8988T (cell line): ENCODE measurements around the gene NLRP1.

Experiments used
- DNase-seq: peaks from one replicate; pipeline ENCODE4 v3.0.0; 2011

Gene NLRP1

GRCh38 chr17:5584383-5585286 is at the start of gene NLRP1:
TSS of gene NLRP1 (minus strand) at chr17:5584509. CDS start at chr17:5583957, 552 bp downstream.
- peak; percentile 39 for DNase-seq

GRCh38 chr17:5631958-5632590 is 47.8 kb upstream of the NLRP1 start:
- no peak for DNase-seq

- DNase-seq, result no peak
Observed at GRCh38 chr17:5630434-5630833, 46.1 kb upstream of the NLRP1 start.

- no peak for DNase-seq
Observed at GRCh38 chr17:5629128-5629527, 44.8 kb upstream of the NLRP1 start.

- DNase-seq, result no peak
Observed at GRCh38 chr17:5628262-5628661, 44.0 kb upstream of the NLRP1 start.

GRCh38 chr17:5624211-5624610 is 39.9 kb upstream of the NLRP1 start:
- no peak for DNase-seq

GRCh38 chr17:5621729-5622128 is 37.4 kb upstream of the NLRP1 start:
- DNase-seq, result no peak

- DNase-seq, result no peak
Observed at GRCh38 chr17:5621026-5621425, 36.7 kb upstream of the NLRP1 start.

- no peak for DNase-seq
Observed at GRCh38 chr17:5619088-5619740, 34.9 kb upstream of the NLRP1 start.

- no peak for DNase-seq
Observed at GRCh38 chr17:5618476-5618875, 34.2 kb upstream of the NLRP1 start.

GRCh38 chr17:5615476-5615875 is 31.2 kb upstream of the NLRP1 start:
- no peak for DNase-seq

- DNase-seq, result no peak
Observed at GRCh38 chr17:5610956-5611355, 26.6 kb upstream of the NLRP1 start.

- DNase-seq, result no peak
Observed at GRCh38 chr17:5608399-5609112, 24.2 kb upstream of the NLRP1 start.

GRCh38 chr17:5607946-5608345 is 23.6 kb upstream of the NLRP1 start:
- DNase-seq, result no peak

GRCh38 chr17:5605452-5605851 is 21.1 kb upstream of the NLRP1 start:
- DNase-seq, result no peak

GRCh38 chr17:5600041-5600440 is 15.7 kb upstream of the NLRP1 start:
- DNase-seq, result no peak

- DNase-seq, result no peak
Observed at GRCh38 chr17:5598457-5598856, 14.1 kb upstream of the NLRP1 start.

- DNase-seq, result no peak
Observed at GRCh38 chr17:5596421-5596820, 12.1 kb upstream of the NLRP1 start.

- no peak for DNase-seq
Observed at GRCh38 chr17:5595831-5596230, 11.5 kb upstream of the NLRP1 start.

GRCh38 chr17:5592382-5592781 is 8.1 kb upstream of the NLRP1 start:
- no peak for DNase-seq

- no peak for DNase-seq
Observed at GRCh38 chr17:5591966-5592365, 7.7 kb upstream of the NLRP1 start.

GRCh38 chr17:5588584-5588983 is 4.3 kb upstream of the NLRP1 start:
- DNase-seq, result no peak

- DNase-seq, result peak; percentile 35
Observed at GRCh38 chr17:5587438-5588032, 3.2 kb upstream of the NLRP1 start.
